T1000 (cell line): ENCODE results near the gene CTTNBP2NL.
A peak's percentile ranks its signal among the peaks of the same experiment; 100 is the strongest.
"Not testable (repeated sequence)": the region's sequence is repeated elsewhere in the genome, so short reads cannot be mapped to it uniquely, and the experiment has no call there.

Experiments used
- DNase-seq: peaks from one replicate; lab custom pipeline; 2025; ENCODE audit warnings: mixed read lengths; lab: John Stamatoyannopoulos, UW

The CTTNBP2NL gene

DNA sequence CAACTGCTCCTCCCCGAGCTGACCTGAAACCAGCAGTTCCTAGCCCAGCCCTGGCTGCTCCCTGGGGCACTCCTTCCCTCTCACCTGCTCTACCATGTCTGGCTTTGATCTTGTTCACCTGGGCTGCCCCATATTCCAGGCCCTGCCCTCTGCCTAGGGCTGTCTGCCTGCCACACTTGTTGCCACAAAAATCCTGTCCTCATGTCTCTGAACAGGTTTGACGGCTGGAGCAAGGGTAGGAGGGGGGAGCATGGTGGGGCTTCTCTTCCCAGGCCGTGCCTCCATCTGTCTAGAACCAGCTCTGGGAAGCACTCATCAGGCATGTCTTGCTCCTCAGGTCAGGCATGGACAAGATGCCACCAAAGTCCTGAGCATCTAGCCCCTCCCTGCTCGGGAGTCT lies 68.5 kb downstream of the CTTNBP2NL start:
- DNase-seq = no peak

DNA sequence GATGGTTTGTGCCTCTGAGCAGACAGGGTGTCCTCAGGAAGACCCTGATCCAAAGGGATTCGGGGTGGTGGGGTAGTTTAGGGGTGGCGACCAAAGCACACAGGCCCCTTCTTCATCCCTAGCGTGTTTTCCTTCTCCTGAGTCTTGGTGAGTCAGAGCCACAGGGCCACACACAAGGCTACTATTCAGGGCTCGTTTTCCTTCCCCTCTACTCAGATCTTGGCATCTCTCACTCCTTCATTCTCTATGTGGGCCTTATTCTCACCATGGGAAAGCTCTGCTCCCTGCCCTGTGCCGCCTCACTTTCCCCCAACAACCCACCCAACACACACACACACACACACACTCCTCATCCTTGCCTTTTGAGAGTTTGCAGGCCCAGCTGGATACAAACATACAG lies 69.1 kb downstream of the CTTNBP2NL start:
- no peak for DNase-seq

- DNase-seq = peak; percentile 87
Observed at GRCh38 chr1:112466078-112466660, 70.2 kb downstream of the CTTNBP2NL start.

DNA sequence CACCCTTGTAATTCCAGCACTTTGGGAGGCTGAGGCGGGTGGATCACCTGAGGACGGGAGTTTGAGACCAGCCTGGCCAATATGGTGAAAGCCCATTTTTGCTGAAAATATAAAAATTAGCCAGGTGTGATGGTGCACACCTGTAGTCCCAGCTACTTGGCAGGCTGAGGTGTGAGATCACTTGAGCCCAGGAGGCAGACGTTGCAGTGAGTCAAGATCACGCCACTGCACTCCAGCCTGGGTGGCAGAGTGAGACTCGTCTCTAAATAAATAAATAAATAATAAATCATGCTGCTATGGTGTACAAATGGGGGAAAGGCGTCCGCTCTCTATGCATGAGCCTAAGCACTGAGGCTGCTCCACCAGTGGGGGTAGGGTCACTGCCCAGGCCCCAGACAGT lies 74.3 kb downstream of the CTTNBP2NL start:
- not testable (repeated sequence) for DNase-seq

- DNase-seq = no peak
Observed at GRCh38 chr1:112470966-112471365, 75.0 kb downstream of the CTTNBP2NL start.

- no peak for DNase-seq
Observed at GRCh38 chr1:112472142-112472541, 76.1 kb downstream of the CTTNBP2NL start.

DNA sequence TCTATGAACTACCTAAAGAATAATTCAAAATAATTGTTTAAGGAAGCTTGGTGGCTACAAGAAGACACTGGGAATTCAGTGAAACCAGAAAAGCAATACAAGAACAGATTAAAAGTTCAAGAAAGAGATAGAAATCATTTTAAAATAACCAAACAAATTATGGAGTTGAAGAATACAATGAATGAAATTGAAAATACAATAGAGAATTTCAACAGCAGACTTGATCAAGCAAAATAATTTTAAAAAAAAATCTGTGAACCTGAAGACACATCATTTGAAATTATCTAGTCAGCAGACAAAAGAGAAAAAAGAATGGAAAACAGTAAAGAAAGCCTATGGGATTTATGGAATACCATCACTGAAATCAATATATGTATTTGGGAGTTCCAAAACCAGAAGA lies 81.5 kb downstream of the CTTNBP2NL start:
- DNase-seq = no peak

GRCh38 chr1:112478314-112478713 lies 82.3 kb downstream of the CTTNBP2NL start:
- no peak for DNase-seq

DNA sequence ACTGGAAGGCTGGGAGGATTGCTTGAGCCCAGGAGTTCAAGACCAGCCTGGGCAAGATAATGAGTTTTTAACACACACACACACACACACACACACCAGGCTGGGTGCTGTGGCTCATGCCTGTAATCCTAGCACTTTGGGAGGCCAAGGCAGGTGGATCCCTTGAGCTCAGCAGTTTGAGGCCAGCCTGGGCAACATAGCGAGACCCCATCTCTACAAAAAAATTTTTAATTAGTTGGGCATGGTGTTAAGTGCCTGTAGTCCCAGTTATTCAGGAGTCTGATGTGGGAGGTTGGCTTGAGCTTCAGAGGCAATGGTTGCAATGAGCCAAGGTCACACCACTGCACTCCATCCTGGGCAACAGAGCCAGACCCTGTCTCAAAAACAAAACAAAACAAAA lies 90.0 kb downstream of the CTTNBP2NL start:
- DNase-seq = not testable (repeated sequence)

DNA sequence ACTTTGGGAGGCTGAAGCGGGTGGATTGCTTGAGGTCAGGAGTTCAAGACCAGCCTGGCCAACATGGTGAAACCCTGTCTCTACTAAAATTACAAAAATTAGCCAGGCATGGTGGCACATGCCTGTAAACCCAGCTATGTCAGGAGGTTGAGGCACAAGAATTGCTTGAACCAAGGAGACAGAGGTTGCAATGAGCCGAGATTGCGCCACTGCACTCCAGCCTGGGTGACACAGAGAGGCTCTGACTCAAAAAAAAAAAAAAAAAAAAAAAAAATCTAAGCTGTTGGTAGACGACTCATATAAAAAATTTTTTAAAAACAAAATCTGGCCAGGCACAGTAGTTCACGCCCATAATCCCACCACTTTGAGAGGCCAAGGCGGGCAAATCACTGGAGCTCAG lies 91.7 kb downstream of the CTTNBP2NL start:
- DNase-seq = not testable (repeated sequence)

- DNase-seq = no peak
Observed at GRCh38 chr1:112488141-112488540, 92.1 kb downstream of the CTTNBP2NL start.

- DNase-seq = no peak
Observed at GRCh38 chr1:112492076-112492475, 96.1 kb downstream of the CTTNBP2NL start.

GRCh38 chr1:112493351-112493750 lies 97.3 kb downstream of the CTTNBP2NL start:
- DNase-seq = no peak

DNA sequence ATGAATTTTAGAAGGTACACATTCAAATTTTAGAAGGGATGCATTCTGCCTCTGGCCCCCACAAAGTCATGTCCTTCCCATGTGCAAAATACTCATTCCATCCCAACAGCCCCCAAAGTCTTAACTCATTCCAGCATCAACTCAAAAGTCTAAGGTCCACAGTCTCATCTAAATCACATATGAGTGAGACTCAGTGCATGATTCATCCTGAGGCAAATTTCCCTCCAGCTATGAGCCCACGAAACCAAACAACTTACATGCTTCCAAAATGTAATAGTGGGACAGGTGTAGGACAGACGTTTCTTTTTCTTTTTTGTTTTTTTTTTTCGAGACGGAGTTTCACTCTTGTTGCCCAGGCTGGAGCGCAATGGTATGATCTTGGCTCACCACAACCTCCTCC lies 100.3 kb downstream of the CTTNBP2NL start:
- DNase-seq = no peak

DNA sequence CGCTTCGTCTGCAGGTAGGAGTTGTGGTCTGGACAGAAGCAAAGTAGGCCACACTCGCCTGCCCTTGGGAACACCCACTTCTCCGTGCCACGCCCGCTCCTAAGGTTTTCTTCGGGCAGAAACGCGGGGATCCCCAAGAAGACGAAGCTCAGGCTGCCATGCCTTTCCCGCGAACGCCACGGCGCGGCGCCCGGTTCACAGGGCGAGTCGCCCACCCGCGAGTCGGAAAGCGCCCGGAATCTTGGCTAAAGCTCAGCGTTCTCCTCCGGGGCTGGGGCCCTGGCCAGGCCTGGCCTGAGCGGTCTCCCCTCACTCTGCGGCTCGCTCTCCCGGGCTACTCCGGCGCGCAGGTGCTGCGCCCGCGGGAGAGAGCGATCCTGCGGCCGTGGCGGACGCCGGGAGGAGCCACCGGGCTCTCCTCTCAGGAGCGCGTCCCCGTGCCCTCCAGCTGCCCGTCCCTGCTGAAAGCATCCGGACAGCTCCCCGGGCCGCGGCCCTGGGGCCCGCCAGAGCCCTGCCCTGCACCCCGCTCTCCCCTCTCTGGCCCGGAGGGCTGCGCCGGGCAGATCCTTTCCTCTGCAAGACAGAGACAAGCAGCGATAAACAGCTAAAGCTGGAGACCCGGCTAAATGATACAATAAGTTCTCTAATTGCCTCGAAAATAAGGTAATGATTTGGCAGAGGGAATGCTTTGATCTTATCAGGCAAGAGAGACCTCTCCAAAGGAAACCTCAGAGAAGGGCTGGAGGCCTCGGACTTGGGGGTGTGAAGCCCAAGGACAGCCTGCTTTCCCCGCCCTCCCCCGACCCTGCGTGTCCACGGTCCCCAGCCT lies 106.0 kb downstream of the CTTNBP2NL start:
- peak; percentile 68 for DNase-seq

DNA sequence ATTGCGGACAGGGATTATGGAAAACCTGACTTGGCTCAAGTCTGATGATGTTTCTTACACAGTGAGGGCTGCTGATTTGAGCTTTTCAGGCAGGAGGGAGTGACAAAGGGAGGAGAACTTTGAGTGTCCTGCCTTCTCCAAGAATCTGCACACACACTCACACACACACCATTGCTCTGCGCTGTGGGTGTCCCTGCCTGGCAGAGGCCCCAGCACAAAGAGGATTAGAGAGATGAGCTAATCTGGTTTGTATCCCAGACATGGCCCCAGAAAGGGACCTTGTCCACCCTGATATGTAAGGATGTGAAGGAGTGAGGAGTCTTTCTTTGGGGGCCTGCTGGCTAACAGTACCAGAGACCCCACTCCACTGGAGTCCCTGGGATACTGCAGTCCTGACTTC lies 106.8 kb downstream of the CTTNBP2NL start:
- no peak for DNase-seq

- DNase-seq = no peak
Observed at GRCh38 chr1:112504001-112504660, 108.1 kb downstream of the CTTNBP2NL start.

GRCh38 chr1:112504661-112505399 lies 108.8 kb downstream of the CTTNBP2NL start:
- DNase-seq = no peak

GRCh38 chr1:112505400-112505785 lies 109.4 kb downstream of the CTTNBP2NL start:
- DNase-seq = no peak

GRCh38 chr1:112505878-112506277 lies 109.9 kb downstream of the CTTNBP2NL start:
- DNase-seq = no peak

- DNase-seq = no peak
Observed at GRCh38 chr1:112506306-112506705, 110.3 kb downstream of the CTTNBP2NL start.

DNA sequence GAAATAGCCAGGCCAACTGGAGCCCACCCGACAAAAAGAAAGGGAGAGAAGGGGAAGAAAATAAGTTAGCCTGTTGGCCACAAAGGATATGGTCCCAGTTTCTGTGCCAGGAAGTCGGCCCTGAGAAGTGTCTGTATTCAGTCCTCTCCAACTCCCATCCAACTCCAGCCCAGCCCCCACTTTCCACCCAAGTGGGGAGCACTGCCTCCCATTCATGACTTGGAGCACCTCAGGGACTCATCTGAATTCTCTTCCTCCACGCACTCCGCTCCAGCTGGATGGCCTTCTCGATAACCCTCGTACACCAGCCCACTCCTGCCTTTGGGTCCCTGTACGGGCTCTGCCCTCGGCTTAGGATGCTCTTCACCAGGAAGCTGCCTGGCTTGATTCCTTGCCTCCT lies 110.7 kb downstream of the CTTNBP2NL start:
- no peak for DNase-seq
